Measurements from ENCODE around the gene PATJ. TPM values are rescaled to one million over a fixed set of nuclear protein-coding genes. Genes with fewer than 3 reads are reported as not detected.

The PATJ gene
- total RNA-seq, 1 donor from 2014 or later: 31.2 TPM

DNA sequence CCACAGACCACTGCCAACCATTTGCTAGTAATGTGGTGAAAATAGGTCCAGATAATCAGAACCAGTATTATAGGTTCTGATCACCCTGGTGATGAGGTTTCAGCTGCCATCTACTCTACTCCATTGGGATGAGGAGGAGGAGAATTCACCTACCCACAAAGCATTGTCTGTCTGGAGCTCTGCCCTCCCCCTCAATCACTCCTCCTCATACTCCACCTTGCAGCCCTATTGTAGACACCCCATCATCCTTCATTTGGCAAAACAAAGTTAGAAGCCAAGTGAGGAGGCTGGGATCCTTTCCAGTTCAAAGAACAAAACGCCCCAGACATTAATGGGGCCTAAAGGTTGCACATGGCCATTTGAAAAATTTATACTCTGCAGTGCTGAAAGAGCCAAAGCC, 295.0 kb downstream of the PATJ start:
- no peak for DNase-seq
- Mint-ChIP-seq H3K9me3 (no peaks in the 10 kb centered on the region), H3K36me3 (ENCODE audit: low read depth) (peaks cover 11% of the 10 kb centered on the region), H3K4me1 (no peaks in the 10 kb centered on the region), H3K27me3 (no peaks in the 10 kb centered on the region), H3K27ac (no peak overlapping the region), H3K4me3 (no peak overlapping the region)
- TF ChIP-seq, protein P1, sequence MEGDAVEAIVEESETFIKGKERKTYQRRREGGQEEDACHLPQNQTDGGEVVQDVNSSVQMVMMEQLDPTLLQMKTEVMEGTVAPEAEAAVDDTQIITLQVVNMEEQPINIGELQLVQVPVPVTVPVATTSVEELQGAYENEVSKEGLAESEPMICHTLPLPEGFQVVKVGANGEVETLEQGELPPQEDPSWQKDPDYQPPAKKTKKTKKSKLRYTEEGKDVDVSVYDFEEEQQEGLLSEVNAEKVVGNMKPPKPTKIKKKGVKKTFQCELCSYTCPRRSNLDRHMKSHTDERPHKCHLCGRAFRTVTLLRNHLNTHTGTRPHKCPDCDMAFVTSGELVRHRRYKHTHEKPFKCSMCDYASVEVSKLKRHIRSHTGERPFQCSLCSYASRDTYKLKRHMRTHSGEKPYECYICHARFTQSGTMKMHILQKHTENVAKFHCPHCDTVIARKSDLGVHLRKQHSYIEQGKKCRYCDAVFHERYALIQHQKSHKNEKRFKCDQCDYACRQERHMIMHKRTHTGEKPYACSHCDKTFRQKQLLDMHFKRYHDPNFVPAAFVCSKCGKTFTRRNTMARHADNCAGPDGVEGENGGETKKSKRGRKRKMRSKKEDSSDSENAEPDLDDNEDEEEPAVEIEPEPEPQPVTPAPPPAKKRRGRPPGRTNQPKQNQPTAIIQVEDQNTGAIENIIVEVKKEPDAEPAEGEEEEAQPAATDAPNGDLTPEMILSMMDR (IDR thresholded peaks at IDR 0.05): no peak
- intact Hi-C loops (cut with micrococcal nuclease): no loop called here
- POLR2A ChIA-PET: no interaction called here
- CTCF ChIA-PET: no interaction called here
- ATAC-seq (ENCODE audit: low read depth): no peak

DNA sequence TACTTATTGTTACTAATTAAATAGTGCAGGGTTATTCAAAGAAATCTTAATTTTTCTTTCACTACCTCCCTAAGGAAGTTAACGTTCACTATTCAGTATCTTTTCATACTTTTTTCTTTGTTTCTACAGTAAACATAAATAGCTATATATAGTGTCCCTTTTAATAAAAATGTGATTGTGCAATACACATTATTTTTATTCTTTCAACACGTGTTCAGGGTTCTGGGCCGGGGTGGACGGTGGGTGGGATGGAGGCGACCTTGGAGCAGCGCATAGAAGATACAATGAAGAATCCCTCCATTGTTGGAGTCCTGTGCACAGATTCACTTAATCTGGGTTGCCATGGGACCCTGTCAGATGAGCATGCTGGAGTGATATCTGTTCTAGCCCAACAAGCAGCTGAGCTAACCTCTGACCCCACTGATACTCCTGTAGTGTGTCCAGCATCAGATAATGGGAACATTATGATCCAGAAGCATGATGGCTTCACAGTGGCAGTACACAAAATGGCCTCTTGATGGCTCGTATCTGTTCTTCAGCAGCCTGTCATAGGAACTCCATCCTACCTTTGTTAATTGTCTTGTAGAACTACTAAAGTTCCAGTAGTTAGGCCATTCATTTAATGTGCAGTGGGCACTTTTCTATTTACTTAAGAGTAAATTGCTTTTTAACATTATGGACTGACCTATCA, 296.5 kb downstream of the PATJ start:
- POLR2A ChIA-PET: no interaction called here
- no peaks in the 10 kb centered on the region for H3K4me1 Mint-ChIP-seq
- no peak overlapping the region for H3K27ac Mint-ChIP-seq
- TF ChIP-seq, protein P1 (IDR thresholded peaks at IDR 0.05): no peak
- no peak for DNase-seq
- H3K4me3 Mint-ChIP-seq: no peak overlapping the region
- H3K36me3 Mint-ChIP-seq (ENCODE audit: low read depth): peaks cover 5% of the 10 kb centered on the region
- CTCF ChIA-PET: no interaction called here
- intact Hi-C loops (cut with micrococcal nuclease): no loop called here
- no peaks in the 10 kb centered on the region for H3K27me3 Mint-ChIP-seq
- H3K9me3 Mint-ChIP-seq: no peaks in the 10 kb centered on the region
- no peak for ATAC-seq (ENCODE audit: low read depth)

DNA sequence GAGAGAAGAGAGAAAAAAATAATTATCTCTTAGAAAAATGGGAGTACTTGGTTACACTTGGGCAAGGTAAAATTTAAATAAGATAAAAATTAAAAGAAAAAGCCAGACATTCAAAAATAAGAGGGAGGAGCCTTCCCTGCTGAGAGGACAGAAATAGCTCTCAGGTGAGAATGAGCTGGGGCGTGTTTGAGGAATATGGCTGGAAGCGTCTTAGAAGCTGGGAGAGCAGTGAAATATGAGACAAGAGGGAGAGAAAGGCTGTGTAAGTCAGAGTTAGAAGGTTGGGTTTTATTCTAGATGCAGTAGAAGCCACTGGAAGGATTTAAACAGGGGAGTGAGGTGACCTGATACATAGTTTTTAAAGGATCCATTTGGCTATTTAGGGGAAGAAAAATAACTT, 298.2 kb downstream of the PATJ start:
- no peak for ATAC-seq (ENCODE audit: low read depth)
- H3K4me1 Mint-ChIP-seq: no peaks in the 10 kb centered on the region
- intact Hi-C loops (cut with micrococcal nuclease): no loop called here
- no peak overlapping the region for H3K4me3 Mint-ChIP-seq
- DNase-seq: no peak
- ChIA-PET CTCF (no interaction called here), POLR2A (no interaction called here)
- H3K27me3 Mint-ChIP-seq: no peaks in the 10 kb centered on the region
- no peaks in the 10 kb centered on the region for H3K9me3 Mint-ChIP-seq
- no peak overlapping the region for H3K27ac Mint-ChIP-seq
- TF ChIP-seq, protein P1 (IDR thresholded peaks at IDR 0.05): no peak
- peaks cover 5% of the 10 kb centered on the region for H3K36me3 Mint-ChIP-seq (ENCODE audit: low read depth)

DNA sequence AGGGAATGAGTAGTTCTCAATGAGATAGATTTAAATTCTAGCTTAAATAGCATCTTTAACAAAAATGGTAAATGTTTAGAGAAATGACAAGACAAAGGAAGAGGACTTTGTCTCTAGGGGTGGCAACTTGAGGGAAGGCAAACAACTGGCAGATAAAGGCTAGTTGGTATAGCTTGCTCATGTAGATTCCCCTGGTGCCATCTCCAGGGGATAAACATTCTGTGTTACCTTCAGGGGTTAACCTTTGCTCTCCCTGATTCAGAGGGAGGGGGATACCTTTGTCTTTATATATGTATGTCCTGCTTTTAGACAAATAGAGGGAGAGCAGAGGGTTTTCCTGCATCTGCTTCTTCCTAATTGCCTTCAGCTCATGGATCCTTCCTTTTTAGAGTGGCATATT, 298.7 kb downstream of the PATJ start:
- TF ChIP-seq, protein P1 (IDR thresholded peaks at IDR 0.05): no peak
- DNase-seq (no peak), ATAC-seq (ENCODE audit: low read depth) (no peak)
- ChIA-PET CTCF (no interaction called here), POLR2A (no interaction called here)
- Mint-ChIP-seq H3K9me3 (no peaks in the 10 kb centered on the region), H3K4me3 (no peak overlapping the region), H3K4me1 (no peaks in the 10 kb centered on the region), H3K36me3 (ENCODE audit: low read depth) (peaks cover 5% of the 10 kb centered on the region), H3K27me3 (no peaks in the 10 kb centered on the region), H3K27ac (no peak overlapping the region)
- intact Hi-C loops (cut with micrococcal nuclease): no loop called here

DNA sequence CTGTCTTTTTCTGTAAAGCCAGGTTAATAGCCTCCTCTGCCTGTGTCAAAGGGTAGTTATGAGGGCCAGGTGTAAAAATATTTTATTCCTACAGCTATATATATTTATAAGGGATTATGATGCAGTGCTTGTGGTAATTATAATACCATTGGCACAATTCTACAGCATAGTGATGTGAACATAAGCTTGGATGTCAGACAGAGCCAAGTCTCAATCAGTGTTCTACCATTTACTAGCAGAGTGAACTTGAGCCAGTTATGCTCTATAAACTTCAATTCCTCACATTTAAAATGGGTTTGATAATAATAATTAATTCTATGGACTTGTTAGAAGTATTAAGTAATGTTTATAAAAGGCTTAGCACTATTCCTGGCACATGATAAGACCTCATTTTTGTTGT, 300.9 kb downstream of the PATJ start:
- Mint-ChIP-seq H3K27ac (no peak overlapping the region), H3K36me3 (ENCODE audit: low read depth) (peaks cover 5% of the 10 kb centered on the region), H3K4me3 (no peak overlapping the region), H3K27me3 (no peaks in the 10 kb centered on the region), H3K4me1 (no peaks in the 10 kb centered on the region), H3K9me3 (no peaks in the 10 kb centered on the region)
- TF ChIP-seq, protein P1 (IDR thresholded peaks at IDR 0.05): no peak
- ATAC-seq (ENCODE audit: low read depth): no peak
- intact Hi-C loops (cut with micrococcal nuclease): no loop called here
- no peak for DNase-seq
- POLR2A ChIA-PET: no interaction called here
- CTCF ChIA-PET: no interaction called here
